ENCODE data around the gene SSNA1. TPM values are rescaled to one million over a fixed set of nuclear protein-coding genes. Genes with fewer than 3 reads are reported as not detected.

The SSNA1 gene
- total and polyA plus RNA-seq, 9 of the 15 experiments (the other 6 are each of a cell fraction or from before 2014, with no cell fraction given): 1.9 to 130 (median 57.1) TPM

DNA sequence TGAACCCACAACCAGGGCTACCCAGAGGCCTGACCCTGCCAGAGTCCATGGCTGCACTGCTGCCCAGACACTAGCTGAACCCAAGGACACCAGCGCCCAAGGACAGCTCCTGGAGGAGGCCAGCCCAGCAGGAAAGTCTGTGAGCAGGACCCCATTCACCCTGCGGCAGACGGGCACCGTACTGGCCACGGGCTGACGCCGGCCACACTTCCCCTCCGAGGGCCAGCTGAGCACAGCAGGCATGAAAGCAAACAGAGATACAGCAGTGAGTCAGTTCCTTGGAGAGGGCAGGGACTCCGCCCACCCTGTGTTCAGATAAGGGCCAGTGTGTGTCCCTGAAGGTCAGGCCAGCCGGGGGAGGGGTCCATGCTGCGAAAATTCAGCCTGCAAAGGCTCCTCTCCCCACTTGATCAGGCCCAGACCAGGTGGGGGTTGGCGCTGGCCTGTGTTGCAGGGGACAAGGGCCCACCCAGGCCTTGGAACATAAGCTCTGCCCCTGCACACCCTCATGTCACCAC is 30.3 kb downstream of the SSNA1 start (continued):
- TF ChIP-seq, protein P1, sequence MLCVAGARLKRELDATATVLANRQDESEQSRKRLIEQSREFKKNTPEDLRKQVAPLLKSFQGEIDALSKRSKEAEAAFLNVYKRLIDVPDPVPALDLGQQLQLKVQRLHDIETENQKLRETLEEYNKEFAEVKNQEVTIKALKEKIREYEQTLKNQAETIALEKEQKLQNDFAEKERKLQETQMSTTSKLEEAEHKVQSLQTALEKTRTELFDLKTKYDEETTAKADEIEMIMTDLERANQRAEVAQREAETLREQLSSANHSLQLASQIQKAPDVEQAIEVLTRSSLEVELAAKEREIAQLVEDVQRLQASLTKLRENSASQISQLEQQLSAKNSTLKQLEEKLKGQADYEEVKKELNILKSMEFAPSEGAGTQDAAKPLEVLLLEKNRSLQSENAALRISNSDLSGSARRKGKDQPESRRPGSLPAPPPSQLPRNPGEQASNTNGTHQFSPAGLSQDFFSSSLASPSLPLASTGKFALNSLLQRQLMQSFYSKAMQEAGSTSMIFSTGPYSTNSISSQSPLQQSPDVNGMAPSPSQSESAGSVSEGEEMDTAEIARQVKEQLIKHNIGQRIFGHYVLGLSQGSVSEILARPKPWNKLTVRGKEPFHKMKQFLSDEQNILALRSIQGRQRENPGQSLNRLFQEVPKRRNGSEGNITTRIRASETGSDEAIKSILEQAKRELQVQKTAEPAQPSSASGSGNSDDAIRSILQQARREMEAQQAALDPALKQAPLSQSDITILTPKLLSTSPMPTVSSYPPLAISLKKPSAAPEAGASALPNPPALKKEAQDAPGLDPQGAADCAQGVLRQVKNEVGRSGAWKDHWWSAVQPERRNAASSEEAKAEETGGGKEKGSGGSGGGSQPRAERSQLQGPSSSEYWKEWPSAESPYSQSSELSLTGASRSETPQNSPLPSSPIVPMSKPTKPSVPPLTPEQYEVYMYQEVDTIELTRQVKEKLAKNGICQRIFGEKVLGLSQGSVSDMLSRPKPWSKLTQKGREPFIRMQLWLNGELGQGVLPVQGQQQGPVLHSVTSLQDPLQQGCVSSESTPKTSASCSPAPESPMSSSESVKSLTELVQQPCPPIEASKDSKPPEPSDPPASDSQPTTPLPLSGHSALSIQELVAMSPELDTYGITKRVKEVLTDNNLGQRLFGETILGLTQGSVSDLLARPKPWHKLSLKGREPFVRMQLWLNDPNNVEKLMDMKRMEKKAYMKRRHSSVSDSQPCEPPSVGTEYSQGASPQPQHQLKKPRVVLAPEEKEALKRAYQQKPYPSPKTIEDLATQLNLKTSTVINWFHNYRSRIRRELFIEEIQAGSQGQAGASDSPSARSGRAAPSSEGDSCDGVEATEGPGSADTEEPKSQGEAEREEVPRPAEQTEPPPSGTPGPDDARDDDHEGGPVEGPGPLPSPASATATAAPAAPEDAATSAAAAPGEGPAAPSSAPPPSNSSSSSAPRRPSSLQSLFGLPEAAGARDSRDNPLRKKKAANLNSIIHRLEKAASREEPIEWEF (CRISPR knock-in tag; IDR thresholded peaks at IDR 0.05): no peak
- TF ChIP-seq SMARCE1 (IDR thresholded peaks at IDR 0.05): peak; percentile 93
- TF ChIP-seq ZNF263 (CRISPR knock-in tag; IDR thresholded peaks at IDR 0.05; ENCODE audit: borderline replicate concordance): peak; percentile 17; the same call in 1 of the 2 replicates
- peak; percentile 70 for TF ChIP-seq TCF7 (IDR thresholded peaks at IDR 0.05; ENCODE audit: borderline replicate concordance)
- TF ChIP-seq TAF9B (IDR thresholded peaks at IDR 0.05; ENCODE audit: partially characterized antibody): peak; percentile 86
- TF ChIP-seq, protein P2, sequence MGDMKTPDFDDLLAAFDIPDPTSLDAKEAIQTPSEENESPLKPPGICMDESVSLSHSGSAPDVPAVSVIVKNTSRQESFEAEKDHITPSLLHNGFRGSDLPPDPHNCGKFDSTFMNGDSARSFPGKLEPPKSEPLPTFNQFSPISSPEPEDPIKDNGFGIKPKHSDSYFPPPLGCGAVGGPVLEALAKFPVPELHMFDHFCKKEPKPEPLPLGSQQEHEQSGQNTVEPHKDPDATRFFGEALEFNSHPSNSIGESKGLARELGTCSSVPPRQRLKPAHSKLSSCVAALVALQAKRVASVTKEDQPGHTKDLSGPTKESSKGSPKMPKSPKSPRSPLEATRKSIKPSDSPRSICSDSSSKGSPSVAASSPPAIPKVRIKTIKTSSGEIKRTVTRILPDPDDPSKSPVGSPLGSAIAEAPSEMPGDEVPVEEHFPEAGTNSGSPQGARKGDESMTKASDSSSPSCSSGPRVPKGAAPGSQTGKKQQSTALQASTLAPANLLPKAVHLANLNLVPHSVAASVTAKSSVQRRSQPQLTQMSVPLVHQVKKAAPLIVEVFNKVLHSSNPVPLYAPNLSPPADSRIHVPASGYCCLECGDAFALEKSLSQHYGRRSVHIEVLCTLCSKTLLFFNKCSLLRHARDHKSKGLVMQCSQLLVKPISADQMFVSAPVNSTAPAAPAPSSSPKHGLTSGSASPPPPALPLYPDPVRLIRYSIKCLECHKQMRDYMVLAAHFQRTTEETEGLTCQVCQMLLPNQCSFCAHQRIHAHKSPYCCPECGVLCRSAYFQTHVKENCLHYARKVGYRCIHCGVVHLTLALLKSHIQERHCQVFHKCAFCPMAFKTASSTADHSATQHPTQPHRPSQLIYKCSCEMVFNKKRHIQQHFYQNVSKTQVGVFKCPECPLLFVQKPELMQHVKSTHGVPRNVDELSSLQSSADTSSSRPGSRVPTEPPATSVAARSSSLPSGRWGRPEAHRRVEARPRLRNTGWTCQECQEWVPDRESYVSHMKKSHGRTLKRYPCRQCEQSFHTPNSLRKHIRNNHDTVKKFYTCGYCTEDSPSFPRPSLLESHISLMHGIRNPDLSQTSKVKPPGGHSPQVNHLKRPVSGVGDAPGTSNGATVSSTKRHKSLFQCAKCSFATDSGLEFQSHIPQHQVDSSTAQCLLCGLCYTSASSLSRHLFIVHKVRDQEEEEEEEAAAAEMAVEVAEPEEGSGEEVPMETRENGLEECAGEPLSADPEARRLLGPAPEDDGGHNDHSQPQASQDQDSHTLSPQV (IDR thresholded peaks at IDR 0.05): peak; percentile 96
- TF ChIP-seq PRPF4 (IDR thresholded peaks at IDR 0.05; ENCODE audit: insufficient read depth, low read depth, low read length, poor library complexity, severe bottlenecking): no peak
- peak; percentile 71 for TF ChIP-seq RBFOX2 (IDR thresholded peaks at IDR 0.05; ENCODE audit: low read depth, low read length)
- TF ChIP-seq ZNF57 (CRISPR knock-in tag; IDR thresholded peaks at IDR 0.05): 0 out of 2 replicates have a peak, but pooled peaks have one; percentile 31
- TF ChIP-seq SOX6 (IDR thresholded peaks at IDR 0.05): peak; percentile 56
- TF ChIP-seq, protein P3, sequence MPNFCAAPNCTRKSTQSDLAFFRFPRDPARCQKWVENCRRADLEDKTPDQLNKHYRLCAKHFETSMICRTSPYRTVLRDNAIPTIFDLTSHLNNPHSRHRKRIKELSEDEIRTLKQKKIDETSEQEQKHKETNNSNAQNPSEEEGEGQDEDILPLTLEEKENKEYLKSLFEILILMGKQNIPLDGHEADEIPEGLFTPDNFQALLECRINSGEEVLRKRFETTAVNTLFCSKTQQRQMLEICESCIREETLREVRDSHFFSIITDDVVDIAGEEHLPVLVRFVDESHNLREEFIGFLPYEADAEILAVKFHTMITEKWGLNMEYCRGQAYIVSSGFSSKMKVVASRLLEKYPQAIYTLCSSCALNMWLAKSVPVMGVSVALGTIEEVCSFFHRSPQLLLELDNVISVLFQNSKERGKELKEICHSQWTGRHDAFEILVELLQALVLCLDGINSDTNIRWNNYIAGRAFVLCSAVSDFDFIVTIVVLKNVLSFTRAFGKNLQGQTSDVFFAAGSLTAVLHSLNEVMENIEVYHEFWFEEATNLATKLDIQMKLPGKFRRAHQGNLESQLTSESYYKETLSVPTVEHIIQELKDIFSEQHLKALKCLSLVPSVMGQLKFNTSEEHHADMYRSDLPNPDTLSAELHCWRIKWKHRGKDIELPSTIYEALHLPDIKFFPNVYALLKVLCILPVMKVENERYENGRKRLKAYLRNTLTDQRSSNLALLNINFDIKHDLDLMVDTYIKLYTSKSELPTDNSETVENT (CRISPR knock-in tag; IDR thresholded peaks at IDR 0.05): 0 out of 2 replicates have a peak, but pooled peaks have one; percentile 18
- 0 out of 2 replicates have a peak, but pooled peaks have one; percentile 40 for TF ChIP-seq ZNF41 (CRISPR knock-in tag; conservative IDR thresholded peaks at IDR 0.05)
- TF ChIP-seq ZNF232 (CRISPR knock-in tag; IDR thresholded peaks at IDR 0.05): no peak
- no peak for TF ChIP-seq SMARCA5 (IDR thresholded peaks at IDR 0.05)
- peak; percentile 49; the same call in 1 of the 2 replicates for TF ChIP-seq POLR2AphosphoS5 (IDR thresholded peaks at IDR 0.05; ENCODE audit: control insufficient read depth, insufficient read depth, low read depth, low read length)
- TF ChIP-seq MTA1 (IDR thresholded peaks at IDR 0.05; ENCODE audit: borderline replicate concordance): peak; percentile 66; the same call in 1 of the 2 replicates
- peak; percentile 48 to 59; a peak in 3 of 4 replicates for TF ChIP-seq FOXK2 (conservative IDR thresholded peaks at IDR 0.05 in 1 of 2, IDR thresholded peaks at IDR 0.05 in 1 of 2; ENCODE audit: low read depth in 2 of 2)
